GM18870 (cell line): ENCODE data around the gene ACTR2.

Experiments used
- ATAC-seq: cut with Tn5 transposase; IDR thresholded peaks from one replicate; pipeline ENCODE4 v1.9.1; 2021; ENCODE audit warnings: moderate library complexity; ENCODE audit not compliant: unreplicated experiment

The ACTR2 gene

GRCh38 chr2:65277791-65278483, 50.3 kb downstream of the ACTR2 start:
- ATAC-seq = no peak

- ATAC-seq = no peak
Observed at GRCh38 chr2:65278531-65278981, 50.9 kb downstream of the ACTR2 start.

- no peak for ATAC-seq
Observed at GRCh38 chr2:65279756-65280155, 52.1 kb downstream of the ACTR2 start.

- ATAC-seq = no peak
Observed at GRCh38 chr2:65281627-65282351, 54.2 kb downstream of the ACTR2 start.

GRCh38 chr2:65282477-65283053, 54.9 kb downstream of the ACTR2 start:
- no peak for ATAC-seq

- no peak for ATAC-seq
Observed at GRCh38 chr2:65287364-65287763, 59.7 kb downstream of the ACTR2 start.

- no peak for ATAC-seq
Observed at GRCh38 chr2:65291216-65292105, 63.8 kb downstream of the ACTR2 start.

- no peak for ATAC-seq
Observed at GRCh38 chr2:65292106-65292400, 64.4 kb downstream of the ACTR2 start.

GRCh38 chr2:65292461-65293011, 64.9 kb downstream of the ACTR2 start:
- ATAC-seq = no peak

GRCh38 chr2:65293376-65293775, 65.7 kb downstream of the ACTR2 start:
- ATAC-seq = no peak

GRCh38 chr2:65294136-65294535, 66.5 kb downstream of the ACTR2 start:
- ATAC-seq = no peak

- no peak for ATAC-seq
Observed at GRCh38 chr2:65294701-65295100, 67.1 kb downstream of the ACTR2 start.

GRCh38 chr2:65296971-65297370, 69.3 kb downstream of the ACTR2 start:
- ATAC-seq = no peak

GRCh38 chr2:65297544-65297943, 69.9 kb downstream of the ACTR2 start:
- ATAC-seq = no peak

- ATAC-seq = no peak
Observed at GRCh38 chr2:65298089-65298488, 70.5 kb downstream of the ACTR2 start.

GRCh38 chr2:65299246-65299645, 71.6 kb downstream of the ACTR2 start:
- ATAC-seq = no peak

GRCh38 chr2:65300134-65300760, 72.6 kb downstream of the ACTR2 start:
- ATAC-seq = no peak

GRCh38 chr2:65300761-65301711, 73.4 kb downstream of the ACTR2 start:
- peak; percentile 85 for ATAC-seq

GRCh38 chr2:65305934-65306333, 78.3 kb downstream of the ACTR2 start:
- no peak for ATAC-seq
